Activated CD8-positive, alpha-beta T cell treated with anti-CD3 and anti-CD28 coated beads for 36 hours (primary cell): Measurements from ENCODE around the gene PTPRD. TPM values are rescaled to one million over a fixed set of nuclear protein-coding genes. Genes with fewer than 3 reads are reported as not detected.

Experiments used
- ATAC-seq: fragments of 200-7000 bp; cut with Tn5 transposase; one replicate; pipeline ENCODE4 v1.10.0; 2021; ENCODE audit warnings: mild to moderate bottlenecking, moderate library complexity
- CTCF ChIA-PET: fragments of 350-600 bp; sonication (Branson Sonifier 250); formaldehyde crosslinking; loops from one replicate; lab custom pipeline; 2021; ENCODE audit warnings: antibody characterized with exemption; lab: Charles Lee
- POLR2A ChIA-PET: fragments of 350-600 bp; sonication (Branson Sonifier 250); formaldehyde crosslinking; loops from one replicate; lab custom pipeline; 2021; ENCODE audit warnings: antibody characterized with exemption; lab: Charles Lee
- DNase-seq: peaks from one replicate; pipeline ENCODE4 v3.0.0-alpha.2; 2020
- H3K27ac Mint-ChIP-seq: one replicate; pipeline ENCODE4 v1.8.0; 2021; ENCODE audit warnings: mild to moderate bottlenecking, mixed read lengths
- H3K27me3 Mint-ChIP-seq: one replicate; pipeline ENCODE4 v1.8.0; 2021; ENCODE audit warnings: mixed read lengths
- H3K36me3 Mint-ChIP-seq: one replicate; pipeline ENCODE4 v1.8.0; 2021; ENCODE audit warnings: low read depth, mixed read lengths
- H3K4me1 Mint-ChIP-seq: one replicate; pipeline ENCODE4 v1.8.0; 2021; ENCODE audit warnings: low read depth, mixed read lengths
- H3K4me3 Mint-ChIP-seq: one replicate; pipeline ENCODE4 v1.8.0; 2021; ENCODE audit warnings: mild to moderate bottlenecking, moderate library complexity, mixed read lengths
- H3K9me3 Mint-ChIP-seq: one replicate; pipeline ENCODE4 v1.8.0; 2021; ENCODE audit warnings: mixed read lengths
- CTCF ChIP-seq: fragments of 200-600 bp; IDR thresholded peaks from one replicate; pipeline ENCODE4 v1.8.0; 2022; ENCODE audit warnings: antibody characterized with exemption, mild to moderate bottlenecking
- intact Hi-C: fragments of 100-400 bp; cut with micrococcal nuclease; formaldehyde crosslinking; loops from one replicate; pipeline ENCODE4 v1.10.0; 2022
- total RNA-seq, 2 experiments: library from RNA; stranded (reverse); gene quantifications; one replicate each; pipeline ENCODE4 v1.2.3, GENCODE V29; 2021

PTPRD gene
- total RNA-seq, 2 experiments from 2014 or later = not detected

DNA sequence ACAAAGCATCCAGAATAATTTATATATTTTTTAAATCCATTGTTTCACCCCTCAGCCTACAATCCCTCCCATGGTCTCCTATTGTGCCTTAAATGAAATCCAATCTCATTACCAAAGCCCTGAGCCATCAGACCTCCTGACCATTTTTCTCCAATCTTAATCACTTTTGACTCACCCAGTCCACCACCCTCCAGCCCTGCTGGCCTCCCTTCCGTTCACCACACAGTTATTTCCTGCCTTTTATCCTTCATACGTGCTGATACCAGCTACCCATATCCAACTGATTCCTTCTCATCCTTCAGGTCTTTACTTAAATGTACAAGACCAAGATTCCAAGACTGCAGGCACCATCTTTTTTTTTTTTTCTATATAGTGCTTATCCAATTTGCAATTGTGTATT, 1786.5 kb downstream of the PTPRD start:
- no peaks in the 10 kb centered on the region for H3K36me3 Mint-ChIP-seq
- ChIA-PET CTCF (no interaction called here), POLR2A (no interaction called here)
- H3K4me1 Mint-ChIP-seq = no peaks in the 10 kb centered on the region
- TF ChIP-seq CTCF = no peak
- no peak for ATAC-seq
- H3K27ac Mint-ChIP-seq = no peak overlapping the region
- H3K9me3 Mint-ChIP-seq = no peaks in the 10 kb centered on the region
- H3K4me3 Mint-ChIP-seq = no peak overlapping the region
- no peak for DNase-seq
- H3K27me3 Mint-ChIP-seq = peaks cover 2% of the 10 kb centered on the region
- intact Hi-C loops = no loop called here

DNA sequence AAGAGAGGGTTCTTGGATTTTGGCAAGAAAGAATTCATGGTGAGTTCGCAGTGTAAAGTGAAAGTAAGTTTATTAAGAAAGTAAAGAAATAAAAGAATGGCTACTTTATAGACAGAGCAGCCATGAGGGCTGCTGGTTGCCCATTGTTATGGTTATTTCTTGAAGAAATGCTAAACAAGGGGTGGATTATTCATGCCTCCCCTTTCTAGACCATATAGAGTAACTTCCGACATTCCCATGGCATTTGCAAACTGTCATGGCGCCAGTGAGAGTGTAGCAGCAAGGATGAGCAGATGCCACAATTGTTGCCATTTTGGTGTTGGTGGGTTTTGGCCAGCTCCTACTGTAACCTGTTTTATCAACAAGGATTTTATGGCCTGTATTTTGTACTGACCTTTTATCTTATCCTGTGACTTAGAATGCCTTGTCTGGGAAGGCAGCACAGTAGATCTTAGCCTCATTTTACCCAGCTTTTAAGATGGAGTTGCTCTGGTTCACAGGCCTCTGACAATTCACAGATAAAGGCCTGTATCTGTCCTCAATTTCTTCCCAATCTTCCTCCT, 1787.1 kb downstream of the PTPRD start:
- no peak for TF ChIP-seq CTCF
- ChIA-PET CTCF (no interaction called here), POLR2A (no interaction called here)
- ATAC-seq (no peak), DNase-seq (no peak)
- intact Hi-C loops = no loop called here
- no peaks in the 10 kb centered on the region for H3K4me1 Mint-ChIP-seq
- no peaks in the 10 kb centered on the region for H3K9me3 Mint-ChIP-seq
- no peak overlapping the region for H3K27ac Mint-ChIP-seq
- no peak overlapping the region for H3K4me3 Mint-ChIP-seq
- H3K36me3 Mint-ChIP-seq = no peaks in the 10 kb centered on the region
- H3K27me3 Mint-ChIP-seq = no peaks in the 10 kb centered on the region

DNA sequence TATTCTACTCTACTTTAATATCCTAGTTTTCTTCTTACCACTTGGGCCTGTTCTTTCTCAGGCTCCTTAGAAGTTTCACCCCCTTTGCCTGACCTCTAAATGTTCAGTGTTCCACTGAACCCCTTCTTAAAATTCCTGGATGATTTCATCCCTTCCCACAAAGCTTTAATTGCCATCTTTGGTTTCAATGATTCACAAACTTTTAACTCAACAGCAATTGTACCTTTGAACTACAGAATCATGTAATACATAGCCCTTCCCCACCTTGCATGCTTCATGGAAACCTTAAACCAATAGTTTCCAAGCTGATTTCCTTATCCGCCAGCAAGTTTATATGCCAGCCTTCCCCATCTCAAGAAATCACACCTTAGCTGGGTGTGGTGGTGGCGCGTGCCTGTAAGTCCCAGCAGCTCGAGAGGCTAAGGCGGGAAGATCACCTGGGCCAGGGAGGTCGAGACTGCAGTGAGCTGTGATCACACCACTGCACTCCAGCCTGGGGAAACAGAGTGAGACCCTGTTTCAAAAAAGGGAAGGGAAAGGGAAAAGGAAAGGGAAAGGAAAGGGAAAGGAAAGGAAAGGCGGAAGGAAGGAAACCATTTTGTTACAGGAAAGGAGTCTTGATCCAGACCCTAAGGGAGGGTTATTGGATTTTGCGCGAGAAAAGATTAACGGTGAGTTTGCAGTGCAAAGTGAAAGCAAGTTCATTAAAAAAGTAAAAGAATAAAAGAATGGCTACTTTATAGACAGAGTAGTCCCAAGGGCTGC, 1789.5 kb downstream of the PTPRD start:
- Mint-ChIP-seq H3K27ac (no peak overlapping the region), H3K4me1 (no peaks in the 10 kb centered on the region), H3K36me3 (no peaks in the 10 kb centered on the region), H3K27me3 (no peaks in the 10 kb centered on the region), H3K4me3 (no peak overlapping the region), H3K9me3 (no peaks in the 10 kb centered on the region)
- ChIA-PET POLR2A (interaction anchor here (0.5 kb wide), 1 partner anchor 8 kb away, joined by 3 read pairs; no protein-coding TSS in a partner anchor), CTCF (no interaction called here)
- intact Hi-C loops = no loop called here
- ATAC-seq (no peak), DNase-seq (no peak)
- no peak for TF ChIP-seq CTCF

GRCh38 chr9:8822667-8823025, 1790.2 kb downstream of the PTPRD start:
- ChIA-PET CTCF (no interaction called here), POLR2A (interaction anchor here (0.5 kb wide), 1 partner anchor 9 kb away, joined by 3 read pairs; no protein-coding TSS in a partner anchor)
- Mint-ChIP-seq H3K27ac (no peak overlapping the region), H3K4me3 (no peak overlapping the region), H3K4me1 (no peaks in the 10 kb centered on the region), H3K36me3 (no peaks in the 10 kb centered on the region), H3K27me3 (no peaks in the 10 kb centered on the region), H3K9me3 (no peaks in the 10 kb centered on the region)
- DNase-seq (no peak), ATAC-seq (no peak)
- intact Hi-C loops = no loop called here
- TF ChIP-seq CTCF = no peak

DNA sequence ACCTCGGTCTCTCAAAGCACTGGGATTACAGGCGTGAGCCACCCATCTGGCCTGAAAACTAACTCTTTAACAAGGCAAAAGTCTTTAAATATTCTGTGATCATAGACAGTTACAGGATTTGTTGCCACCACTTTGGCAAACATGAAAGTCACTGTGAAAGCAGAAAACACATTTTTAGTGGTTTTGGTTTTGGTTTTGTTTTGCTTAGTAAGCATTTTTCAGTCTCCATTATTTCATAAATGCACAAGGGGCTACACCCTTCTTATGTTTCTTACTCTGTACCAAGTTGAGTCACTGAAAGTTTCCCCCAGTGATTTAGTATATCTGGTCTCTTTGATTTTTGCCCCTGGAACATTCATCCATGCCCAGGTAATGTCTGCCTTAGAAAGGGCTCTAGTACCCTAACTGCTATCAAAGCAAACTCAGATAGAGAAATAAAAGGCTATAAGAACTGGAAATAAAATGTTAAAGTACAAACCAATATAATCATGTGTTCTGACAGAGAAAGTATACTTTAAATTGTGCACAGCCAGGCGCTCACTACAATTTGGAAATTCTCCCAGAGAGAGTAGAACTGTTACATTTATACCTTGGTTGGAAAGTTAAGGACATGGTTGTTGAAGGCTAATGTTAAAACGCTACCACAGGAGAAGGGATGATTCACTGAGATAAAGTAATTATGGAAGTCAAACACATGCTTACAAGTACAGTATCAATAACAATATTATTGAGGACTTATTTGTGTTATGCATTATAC, 1790.7 kb downstream of the PTPRD start:
- Mint-ChIP-seq H3K4me1 (no peaks in the 10 kb centered on the region), H3K36me3 (no peaks in the 10 kb centered on the region), H3K4me3 (no peak overlapping the region), H3K27me3 (no peaks in the 10 kb centered on the region), H3K27ac (no peak overlapping the region), H3K9me3 (no peaks in the 10 kb centered on the region)
- ChIA-PET CTCF (no interaction called here), POLR2A (no interaction called here)
- intact Hi-C loops = no loop called here
- DNase-seq = no peak
- ATAC-seq = peak; percentile 34
- TF ChIP-seq CTCF = no peak
